ENCODE measurements around the gene HECW1. TPM values are rescaled to one million over a fixed set of nuclear protein-coding genes. Genes with fewer than 3 reads are reported as not detected.

HECW1 gene
- total RNA-seq, 1 donor from 2014 or later: 0.46 TPM

DNA sequence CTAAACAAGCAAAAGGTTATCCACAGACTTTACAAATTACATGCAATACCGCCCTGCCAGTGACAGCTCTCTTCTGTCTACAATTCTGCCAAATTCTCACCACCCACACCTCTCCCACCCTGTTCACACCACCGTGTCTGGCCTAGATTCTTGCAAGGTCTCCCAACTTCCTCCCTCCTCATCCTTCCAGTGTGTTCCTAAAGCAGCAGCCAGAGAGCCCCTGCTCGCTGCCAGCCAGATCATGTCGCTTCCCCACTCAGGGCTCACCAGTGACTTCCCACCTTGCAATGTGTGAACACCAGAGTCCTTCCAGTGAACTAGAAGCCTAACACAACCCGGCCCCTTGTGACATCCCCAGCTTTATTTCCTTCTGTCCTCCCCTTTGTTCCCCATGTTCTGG is 121.6 kb downstream of the HECW1 start:
- Histone ChIP-seq H3K4me3 (ENCODE audit: low read depth, low read length) (no peak overlapping the region), H3K36me3 (ENCODE audit: control insufficient read depth, insufficient read depth, low read length) (no peaks in the 10 kb centered on the region), H3K27me3 (ENCODE audit: control insufficient read depth, insufficient read depth, low read length) (no peaks in the 10 kb centered on the region)
- no peak for DNase-seq (ENCODE audit: low read depth)
- TF ChIP-seq, protein P1, sequence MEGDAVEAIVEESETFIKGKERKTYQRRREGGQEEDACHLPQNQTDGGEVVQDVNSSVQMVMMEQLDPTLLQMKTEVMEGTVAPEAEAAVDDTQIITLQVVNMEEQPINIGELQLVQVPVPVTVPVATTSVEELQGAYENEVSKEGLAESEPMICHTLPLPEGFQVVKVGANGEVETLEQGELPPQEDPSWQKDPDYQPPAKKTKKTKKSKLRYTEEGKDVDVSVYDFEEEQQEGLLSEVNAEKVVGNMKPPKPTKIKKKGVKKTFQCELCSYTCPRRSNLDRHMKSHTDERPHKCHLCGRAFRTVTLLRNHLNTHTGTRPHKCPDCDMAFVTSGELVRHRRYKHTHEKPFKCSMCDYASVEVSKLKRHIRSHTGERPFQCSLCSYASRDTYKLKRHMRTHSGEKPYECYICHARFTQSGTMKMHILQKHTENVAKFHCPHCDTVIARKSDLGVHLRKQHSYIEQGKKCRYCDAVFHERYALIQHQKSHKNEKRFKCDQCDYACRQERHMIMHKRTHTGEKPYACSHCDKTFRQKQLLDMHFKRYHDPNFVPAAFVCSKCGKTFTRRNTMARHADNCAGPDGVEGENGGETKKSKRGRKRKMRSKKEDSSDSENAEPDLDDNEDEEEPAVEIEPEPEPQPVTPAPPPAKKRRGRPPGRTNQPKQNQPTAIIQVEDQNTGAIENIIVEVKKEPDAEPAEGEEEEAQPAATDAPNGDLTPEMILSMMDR (IDR thresholded peaks at IDR 0.05; ENCODE audit: insufficient read depth, low read length, poor library complexity, severe bottlenecking): no peak

DNA sequence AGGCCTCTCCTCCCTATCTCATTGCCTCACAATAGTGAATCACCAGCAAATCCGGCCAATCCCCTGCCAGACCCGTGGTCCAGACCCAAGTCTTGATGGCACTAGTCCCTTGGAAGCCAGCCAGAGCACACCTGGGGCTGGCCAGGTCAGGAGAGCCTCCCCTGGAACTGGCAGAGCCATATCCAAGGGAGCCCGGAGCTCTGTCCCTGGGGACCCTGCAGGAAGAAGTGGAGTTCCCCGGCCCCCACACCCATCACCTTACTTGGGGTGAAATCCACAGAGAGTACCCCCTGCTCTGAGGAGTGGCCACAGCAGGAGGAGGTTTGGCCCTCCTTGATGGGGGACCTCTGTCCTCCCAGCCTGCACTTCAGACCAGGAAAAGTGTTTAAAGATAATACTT is 122.5 kb downstream of the HECW1 start:
- TF ChIP-seq, protein P1 (IDR thresholded peaks at IDR 0.05; ENCODE audit: insufficient read depth, low read length, poor library complexity, severe bottlenecking): no peak
- DNase-seq (ENCODE audit: low read depth): no peak
- no peaks in the 10 kb centered on the region for H3K36me3 ChIP-seq (ENCODE audit: control insufficient read depth, insufficient read depth, low read length)
- no peaks in the 10 kb centered on the region for H3K27me3 ChIP-seq (ENCODE audit: control insufficient read depth, insufficient read depth, low read length)
- H3K4me3 ChIP-seq (ENCODE audit: low read depth, low read length): no peak overlapping the region

DNA sequence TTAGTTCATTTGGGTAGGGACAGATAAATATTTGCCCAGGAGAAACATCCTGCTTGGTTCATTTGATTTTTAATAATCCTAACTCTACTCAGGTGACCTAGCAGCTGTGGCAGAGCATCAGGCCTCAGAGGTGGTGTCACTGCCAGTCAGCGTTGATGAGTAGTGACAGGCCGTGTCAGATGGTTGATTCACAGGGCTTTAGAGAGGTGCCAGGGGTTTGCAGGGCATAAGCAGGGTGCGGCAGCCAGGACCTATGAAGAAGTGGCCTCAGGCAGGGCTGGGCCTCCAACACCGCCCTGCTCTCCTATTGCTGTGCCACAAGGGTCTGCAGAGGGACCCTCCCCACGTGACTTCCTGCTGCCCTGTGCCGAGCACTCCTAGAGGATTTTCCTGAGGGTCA is 128.1 kb downstream of the HECW1 start:
- TF ChIP-seq, protein P1 (IDR thresholded peaks at IDR 0.05; ENCODE audit: insufficient read depth, low read length, poor library complexity, severe bottlenecking): no peak
- Histone ChIP-seq H3K4me3 (ENCODE audit: low read depth, low read length) (no peak overlapping the region), H3K27me3 (ENCODE audit: control insufficient read depth, insufficient read depth, low read length) (no peaks in the 10 kb centered on the region), H3K36me3 (ENCODE audit: control insufficient read depth, insufficient read depth, low read length) (no peaks in the 10 kb centered on the region)
- no peak for DNase-seq (ENCODE audit: low read depth)

DNA sequence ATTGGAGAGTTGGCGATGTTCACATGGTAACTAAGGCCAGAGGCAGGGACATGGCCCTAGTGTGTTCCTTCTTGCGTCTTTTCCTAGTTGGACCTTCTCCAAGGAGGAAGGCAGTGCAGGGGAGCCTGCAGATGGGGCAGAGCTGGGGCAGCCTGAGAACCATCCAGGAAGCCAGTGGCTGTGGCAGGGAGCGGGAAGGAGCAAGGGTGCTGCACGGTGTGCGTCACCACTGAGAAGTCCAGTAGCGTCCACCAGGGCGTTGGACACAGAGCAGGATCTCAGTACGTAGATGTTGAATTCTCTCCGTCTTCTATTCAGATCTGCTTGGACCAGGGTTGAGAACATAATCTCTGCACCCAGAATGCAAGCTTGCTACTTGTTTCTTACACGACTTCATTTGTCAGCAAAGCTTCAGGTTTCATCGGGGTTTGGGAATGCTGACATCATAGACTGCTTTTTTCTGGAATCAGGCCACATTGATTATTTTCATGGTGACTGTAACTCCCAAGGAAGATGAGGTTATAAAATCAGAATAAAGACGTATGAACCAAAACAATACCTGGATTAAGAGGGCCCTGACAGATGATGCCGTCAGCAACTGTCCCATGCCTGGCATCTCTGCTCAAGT is 130.3 kb downstream of the HECW1 start:
- TF ChIP-seq, protein P1 (IDR thresholded peaks at IDR 0.05; ENCODE audit: insufficient read depth, low read length, poor library complexity, severe bottlenecking): no peak
- Histone ChIP-seq H3K27me3 (ENCODE audit: control insufficient read depth, insufficient read depth, low read length) (no peaks in the 10 kb centered on the region), H3K36me3 (ENCODE audit: control insufficient read depth, insufficient read depth, low read length) (no peaks in the 10 kb centered on the region), H3K4me3 (ENCODE audit: low read depth, low read length) (no peak overlapping the region)
- no peak for DNase-seq (ENCODE audit: low read depth)

DNA sequence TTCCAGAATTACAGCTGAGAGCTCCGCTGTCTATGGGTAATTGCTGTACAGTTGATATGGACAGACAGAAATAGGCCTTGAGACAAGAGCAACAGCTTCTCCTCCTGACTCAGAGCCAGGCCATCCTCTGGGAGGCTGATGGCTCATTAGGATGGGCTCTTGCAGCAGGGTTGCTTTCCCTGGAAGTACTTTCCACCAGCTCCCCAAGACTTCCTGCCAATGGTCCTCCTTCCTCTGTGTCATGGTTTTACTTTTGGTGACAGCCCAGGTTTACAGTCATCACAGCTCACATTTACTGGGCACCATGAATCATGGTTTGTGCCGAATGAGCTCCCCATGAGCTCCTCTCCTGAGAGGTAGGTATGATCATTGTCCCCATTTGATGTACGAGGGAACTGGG is 131.8 kb downstream of the HECW1 start:
- Histone ChIP-seq H3K27me3 (ENCODE audit: control insufficient read depth, insufficient read depth, low read length) (no peaks in the 10 kb centered on the region), H3K4me3 (ENCODE audit: low read depth, low read length) (no peak overlapping the region), H3K36me3 (ENCODE audit: control insufficient read depth, insufficient read depth, low read length) (no peaks in the 10 kb centered on the region)
- TF ChIP-seq, protein P1 (IDR thresholded peaks at IDR 0.05; ENCODE audit: insufficient read depth, low read length, poor library complexity, severe bottlenecking): no peak
- DNase-seq (ENCODE audit: low read depth): no peak

DNA sequence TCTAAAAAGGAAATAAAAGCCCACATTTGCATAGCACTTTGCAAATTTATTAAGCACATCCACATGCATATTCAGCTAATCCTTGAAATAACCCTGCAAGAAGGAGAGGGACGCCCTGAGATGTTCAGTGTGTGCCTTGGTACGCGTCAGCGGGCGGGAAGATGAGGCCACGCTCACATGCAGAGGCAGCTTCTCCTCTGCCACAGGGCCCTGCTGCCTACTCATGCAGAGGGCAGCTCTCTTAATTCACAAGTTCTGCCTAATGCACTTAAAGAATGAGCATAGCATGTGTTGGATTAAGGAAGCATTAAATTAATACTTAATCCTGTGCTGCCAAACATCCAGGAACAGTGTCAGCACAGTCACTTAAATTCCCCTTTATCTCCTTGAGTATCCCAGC is 132.3 kb downstream of the HECW1 start:
- H3K4me3 ChIP-seq (ENCODE audit: low read depth, low read length): no peak overlapping the region
- TF ChIP-seq, protein P1 (IDR thresholded peaks at IDR 0.05; ENCODE audit: insufficient read depth, low read length, poor library complexity, severe bottlenecking): no peak
- H3K36me3 ChIP-seq (ENCODE audit: control insufficient read depth, insufficient read depth, low read length): no peaks in the 10 kb centered on the region
- DNase-seq (ENCODE audit: low read depth): no peak
- H3K27me3 ChIP-seq (ENCODE audit: control insufficient read depth, insufficient read depth, low read length): no peaks in the 10 kb centered on the region
